K562 (cell line): Measurements from ENCODE around the gene MAST1. TPM values are rescaled to one million over a fixed set of nuclear protein-coding genes. Genes with fewer than 3 reads are reported as not detected.

Source experiments
- ASH1L ChIP-seq: fragments of 450-650 bp; IDR thresholded peaks from 2 replicates; pipeline ENCODE4 v1.6.1; 2018; ENCODE audit warnings: borderline replicate concordance, mild to moderate bottlenecking, low read depth; ENCODE audit not compliant: partially characterized antibody
- ATF6 ChIP-seq: sonication (generic); formaldehyde crosslinking; IDR thresholded peaks from 2 replicates; pipeline ENCODE4 v1.4.0; 2020; ENCODE audit warnings: mild to moderate bottlenecking, missing genetic modification reagents
- BDP1 ChIP-seq: IDR thresholded peaks from 3 replicates; pipeline ENCODE4 v1.6.1; 2011; ENCODE audit not compliant: insufficient read length, insufficient read depth
- BRD9 ChIP-seq: fragments of 450-650 bp; IDR thresholded peaks from 2 replicates; pipeline ENCODE4 v1.6.1; 2018; ENCODE audit warnings: low read depth; ENCODE audit not compliant: partially characterized antibody
- C11orf30 ChIP-seq: fragments of 450-650 bp; IDR thresholded peaks from 2 replicates; pipeline ENCODE4 v1.6.1; 2016; ENCODE audit warnings: low read depth, mild to moderate bottlenecking
- CHD2 ChIP-seq: IDR thresholded peaks from 2 replicates; pipeline ENCODE4 v1.6.1; 2011; ENCODE audit warnings: low read depth, low read length
- ETV1 ChIP-seq: fragments of 450-650 bp; conservative IDR thresholded peaks from 2 replicates; pipeline ENCODE4 v1.6.1; 2016; ENCODE audit warnings: missing genetic modification characterization, control low read depth, low read depth, missing compliant biosample characterization
- EZH2 ChIP-seq: IDR thresholded peaks from 2 replicates; pipeline ENCODE4 v1.6.1; 2012; ENCODE audit warnings: low read depth, mild to moderate bottlenecking, inconsistent platforms, low read length, borderline replicate concordance
- FOXJ3 ChIP-seq: sonication (generic); formaldehyde crosslinking; IDR thresholded peaks from 2 replicates; pipeline ENCODE4 v1.4.0; 2020; ENCODE audit warnings: mild to moderate bottlenecking, missing genetic modification reagents
- GABPB2 ChIP-seq: fragments of 250-450 bp; sonication (Bioruptor Pico); conservative IDR thresholded peaks from 2 replicates; pipeline ENCODE4 v1.5.1; 2021; ENCODE audit warnings: mild to moderate bottlenecking
- MAX ChIP-seq: sonication (generic); formaldehyde crosslinking; IDR thresholded peaks from 2 replicates; pipeline ENCODE4 v1.9.0; 2022; ENCODE audit warnings: mild to moderate bottlenecking, missing genetic modification reagents
- MYC ChIP-seq, 2 experiments: fragments of 250-450 bp in 1 of 2; sonication (Bioruptor Pico) in 1 of 2; IDR thresholded peaks; 2 replicates each; pipeline versions ENCODE4 v1.5.1 to v1.6.1; 2012 to 2021; ENCODE audit warnings: low read depth in 2 of 2, borderline replicate concordance in 1 of 2, improper control_type of control experiment in 1 of 2, low read length in 1 of 2, mild to moderate bottlenecking in 1 of 2, moderate library complexity in 1 of 2
- NR2C2 ChIP-seq, 2 experiments: fragments of 200-800 bp in 1 of 2; sonication (Bioruptor generic) in 1 of 2; sonication (generic) in 1 of 2; formaldehyde crosslinking in 1 of 2; IDR thresholded peaks; 2 replicates each; pipeline versions ENCODE4 v1.6.1 to v1.8.0; 2016 to 2022; ENCODE audit warnings: mild to moderate bottlenecking in 1 of 2, missing compliant biosample characterization in 1 of 2, missing genetic modification characterization in 1 of 2, missing genetic modification reagents in 1 of 2
- POLR2AphosphoS5 ChIP-seq: IDR thresholded peaks from 2 replicates; pipeline ENCODE4 v1.6.1; 2011; ENCODE audit warnings: mild to moderate bottlenecking, low read depth, low read length, moderate library complexity; ENCODE audit not compliant: control insufficient read depth, insufficient read depth
- POLR2G ChIP-seq: fragments of 200-400 bp; formaldehyde crosslinking; IDR thresholded peaks from 2 replicates; pipeline ENCODE4 v1.6.1; 2017; ENCODE audit warnings: low read depth, mild to moderate bottlenecking, antibody characterized with exemption, low read length, moderate library complexity
- RB1 ChIP-seq: fragments of 450-650 bp; IDR thresholded peaks from 2 replicates; pipeline ENCODE4 v1.6.1; 2017; ENCODE audit warnings: low read depth, mild to moderate bottlenecking
- TAF1 ChIP-seq: IDR thresholded peaks from 2 replicates; pipeline ENCODE4 v1.6.1; 2011; ENCODE audit warnings: mild to moderate bottlenecking, low read length, moderate library complexity; ENCODE audit not compliant: insufficient read depth, control insufficient read depth, severe bottlenecking; ENCODE audit errors: extremely low read depth
- THRB ChIP-seq: fragments of 450-650 bp; formaldehyde crosslinking; conservative IDR thresholded peaks from 2 replicates; pipeline ENCODE4 v1.4.0; 2022; ENCODE audit warnings: mild to moderate bottlenecking, missing genetic modification characterization
- ZNF431 ChIP-seq: sonication (generic); formaldehyde crosslinking; IDR thresholded peaks from 2 replicates; pipeline ENCODE4 v1.8.0; 2022; ENCODE audit warnings: mild to moderate bottlenecking, missing genetic modification reagents
- ZNF589 ChIP-seq: fragments of 200-800 bp; sonication (Bioruptor generic); IDR thresholded peaks from 2 replicates; pipeline ENCODE4 v1.6.1; 2016; ENCODE audit warnings: low read depth, missing genetic modification characterization, missing compliant biosample characterization
- polyA plus RNA-seq, 8 experiments: library from polyadenylated mRNA; depleted of rRNA in 4 of 8; stranded (reverse) in 5 of 8; unstranded in 3 of 8; fragments of >200 nt; fragmentation: Nextera tagmentation in 2 of 8; fragmentation: Illumina TruSeq in 1 of 8; extraction: Ambion mirVana in 2 of 8; extraction: Trizol in 1 of 8; gene quantifications; 2 replicates each; pipeline versions ENCODE4 v1.2.1 to v1.2.3, GENCODE V29; 2011 to 2014; ENCODE audit warnings: inconsistent platforms in 1 of 8, missing spikeins in 1 of 8
- total RNA-seq, 7 experiments: library from RNA; depleted of rRNA in 6 of 7; stranded (reverse); fragments of >200 nt in 6 of 7; fragmentation: Illumina TruSeq in 2 of 7; extraction: Trizol in 2 of 7; gene quantifications; 2 replicates each; pipeline versions ENCODE4 v1.2.1 to v1.2.3, GENCODE V29; 2011 to 2021; ENCODE audit warnings: low replicate concordance in 1 of 7
- TF ChIP-seq, protein P1 (sequence below): fragments of 450-650 bp; IDR thresholded peaks from 2 replicates; pipeline ENCODE4 v1.6.1; 2014; ENCODE audit warnings: low read depth, mild to moderate bottlenecking, moderate library complexity, borderline replicate concordance

The MAST1 gene
- total and polyA plus RNA-seq, 9 of the 15 experiments (the other 6 are each of a cell fraction or from before 2014, with no cell fraction given): 0.48 to 10.3 (median 3.9) TPM

DNA sequence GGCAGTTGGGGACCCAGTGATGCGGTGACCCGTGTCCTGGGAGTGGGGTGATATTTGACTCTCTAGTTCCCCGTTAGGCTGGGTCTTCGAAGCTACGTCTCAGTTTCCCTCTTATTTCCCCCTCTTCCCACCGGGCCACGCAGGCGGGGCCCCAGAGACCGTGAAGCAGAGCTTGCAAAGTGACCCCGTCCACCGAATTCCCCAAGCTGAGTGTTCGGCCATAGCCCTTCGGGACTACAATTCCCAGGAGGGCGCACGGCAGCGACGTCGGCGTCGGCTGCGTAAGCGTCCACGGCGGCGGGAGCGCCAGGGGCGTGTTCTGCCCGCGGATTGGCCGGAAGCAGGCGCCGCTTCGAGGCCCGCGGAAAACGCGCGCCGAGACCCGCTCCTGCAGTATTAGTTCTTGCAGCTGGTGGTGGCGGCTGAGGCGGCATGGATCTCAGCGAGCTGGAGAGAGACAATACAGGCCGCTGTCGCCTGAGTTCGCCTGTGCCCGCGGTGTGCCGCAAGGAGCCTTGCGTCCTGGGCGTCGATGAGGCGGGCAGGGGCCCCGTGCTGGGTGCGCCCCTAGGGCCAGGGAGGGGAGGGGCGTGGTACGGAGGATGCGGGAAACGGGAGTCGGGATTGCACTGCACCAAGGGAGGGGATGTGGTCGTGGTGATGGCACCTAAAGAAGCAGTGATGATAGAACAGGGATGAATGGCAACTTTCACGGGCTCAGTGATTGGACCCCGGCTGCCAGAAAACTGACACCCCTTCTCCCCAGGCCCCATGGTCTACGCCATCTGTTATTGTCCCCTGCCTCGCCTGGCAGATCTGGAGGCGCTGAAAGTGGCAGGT lies 31.9 kb upstream of the MAST1 start, which contains the start of gene RNASEH2A (continued):
- peak; percentile 12; the same call in 1 of the 2 replicates for TF ChIP-seq ZNF589 (CRISPR knock-in tag)
- TF ChIP-seq, protein P1, sequence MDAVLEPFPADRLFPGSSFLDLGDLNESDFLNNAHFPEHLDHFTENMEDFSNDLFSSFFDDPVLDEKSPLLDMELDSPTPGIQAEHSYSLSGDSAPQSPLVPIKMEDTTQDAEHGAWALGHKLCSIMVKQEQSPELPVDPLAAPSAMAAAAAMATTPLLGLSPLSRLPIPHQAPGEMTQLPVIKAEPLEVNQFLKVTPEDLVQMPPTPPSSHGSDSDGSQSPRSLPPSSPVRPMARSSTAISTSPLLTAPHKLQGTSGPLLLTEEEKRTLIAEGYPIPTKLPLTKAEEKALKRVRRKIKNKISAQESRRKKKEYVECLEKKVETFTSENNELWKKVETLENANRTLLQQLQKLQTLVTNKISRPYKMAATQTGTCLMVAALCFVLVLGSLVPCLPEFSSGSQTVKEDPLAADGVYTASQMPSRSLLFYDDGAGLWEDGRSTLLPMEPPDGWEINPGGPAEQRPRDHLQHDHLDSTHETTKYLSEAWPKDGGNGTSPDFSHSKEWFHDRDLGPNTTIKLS: peak; percentile 90
- peak; percentile 84 for TF ChIP-seq MYC (IDR thresholded peaks at IDR 0.05; ENCODE audit: low read depth, low read length)
- no peak for TF ChIP-seq MYC (CRISPR knock-in tag; IDR thresholded peaks at IDR 0.05; ENCODE audit: borderline replicate concordance, low read depth)
- 0 out of 2 replicates have a peak, but pooled peaks have one; percentile 18 for TF ChIP-seq CHD2
- no peak for TF ChIP-seq ASH1L
- no peak for TF ChIP-seq ZNF431 (CRISPR knock-in tag)
- peak; percentile 90 for TF ChIP-seq RB1
- TF ChIP-seq THRB (CRISPR knock-in tag): no peak
- peak; percentile 67 for TF ChIP-seq ETV1 (tag)
- TF ChIP-seq GABPB2: no peak
- TF ChIP-seq FOXJ3 (CRISPR knock-in tag): no peak
- peak; percentile 89 for TF ChIP-seq MAX (CRISPR knock-in tag)
- peak; percentile 82 for TF ChIP-seq C11orf30
- TF ChIP-seq ATF6 (CRISPR knock-in tag): 0 out of 2 replicates have a peak, but pooled peaks have one; percentile 77
- TF ChIP-seq BDP1: no peak
- TF ChIP-seq EZH2: no peak
- TF ChIP-seq POLR2G: peak; percentile 97
- TF ChIP-seq POLR2AphosphoS5: peak; percentile 72; the same call in 1 of the 2 replicates
- TF ChIP-seq NR2C2 (CRISPR knock-in tag; IDR thresholded peaks at IDR 0.05): no peak; the same call in 1 of the 2 replicates
- peak; percentile 70 for TF ChIP-seq NR2C2 (tag; IDR thresholded peaks at IDR 0.05)
- TF ChIP-seq BRD9: no peak
- TF ChIP-seq TAF1: peak; percentile 57
